SK-N-SH treated with all-trans-retinoic acid at 6 μM for 48 hours (cell line): ENCODE measurements around the gene TBCD.

ENCODE experiments used
- ATAC-seq: fragments of 200-7000 bp; cut with Tn5 transposase; 3 replicates; pipeline ENCODE4 v1.9.1; 2020; ENCODE audit warnings: mild to moderate bottlenecking, moderate library complexity
- ARNTL ChIP-seq: fragments of 450-650 bp; formaldehyde crosslinking; IDR thresholded peaks from 2 replicates; pipeline ENCODE4 v1.5.0; 2020; ENCODE audit warnings: low read depth, mild to moderate bottlenecking, moderate library complexity, borderline replicate concordance
- BACH2 ChIP-seq: fragments of 250-450 bp; sonication (Bioruptor Pico); IDR thresholded peaks from 2 replicates; pipeline ENCODE4 v1.9.0; 2021; ENCODE audit warnings: mild to moderate bottlenecking, borderline replicate concordance
- CREB5 ChIP-seq: fragments of 250-450 bp; sonication (Bioruptor Pico); IDR thresholded peaks from 2 replicates; pipeline ENCODE4 v1.5.1; 2020; ENCODE audit warnings: low read depth, mild to moderate bottlenecking, moderate library complexity
- CSDC2 ChIP-seq: fragments of 250-450 bp; sonication (Bioruptor Pico); IDR thresholded peaks from 2 replicates; pipeline ENCODE4 v1.5.0; 2020; ENCODE audit warnings: mild to moderate bottlenecking, moderate library complexity
- ESRRG ChIP-seq: fragments of 250-450 bp; sonication (Bioruptor Pico); IDR thresholded peaks from 2 replicates; pipeline ENCODE4 v1.6.1; 2021; ENCODE audit warnings: mild to moderate bottlenecking
- GLIS3 ChIP-seq: fragments of 250-450 bp; sonication (Bioruptor Pico); IDR thresholded peaks from 2 replicates; pipeline ENCODE4 v1.5.0; 2020; ENCODE audit warnings: mild to moderate bottlenecking, moderate library complexity
- ISL1 ChIP-seq: fragments of 250-450 bp; sonication (Bioruptor Pico); IDR thresholded peaks from 2 replicates; pipeline ENCODE4 v2.1.2; 2022; ENCODE audit warnings: mild to moderate bottlenecking, moderate library complexity
- OSR1 ChIP-seq: fragments of 250-450 bp; sonication (Bioruptor Pico); IDR thresholded peaks from 2 replicates; pipeline ENCODE4 v1.8.0; 2022; ENCODE audit warnings: moderate library complexity, mild to moderate bottlenecking, inconsistent platforms
- PPARA ChIP-seq: fragments of 250-450 bp; sonication (Bioruptor Pico); IDR thresholded peaks from 2 replicates; pipeline ENCODE4 v1.5.0; 2020; ENCODE audit warnings: mild to moderate bottlenecking, borderline replicate concordance
- RARB ChIP-seq: fragments of 250-450 bp; sonication (Bioruptor Pico); IDR thresholded peaks from 2 replicates; pipeline ENCODE4 v1.8.0; 2021; ENCODE audit warnings: mild to moderate bottlenecking, moderate library complexity
- SNAI2 ChIP-seq: fragments of 250-450 bp; sonication (Bioruptor Pico); IDR thresholded peaks from 2 replicates; pipeline ENCODE4 v1.5.0; 2020; ENCODE audit warnings: mild to moderate bottlenecking, moderate library complexity
- TCF4 ChIP-seq: fragments of 250-450 bp; sonication (Bioruptor Pico); IDR thresholded peaks from 2 replicates; pipeline ENCODE4 v1.8.0; 2021; ENCODE audit warnings: mild to moderate bottlenecking, moderate library complexity, borderline replicate concordance
- TOX ChIP-seq: fragments of 250-450 bp; sonication (Bioruptor Pico); IDR thresholded peaks from 2 replicates; pipeline ENCODE4 v1.8.0; 2021; ENCODE audit warnings: mild to moderate bottlenecking, moderate library complexity, borderline replicate concordance
- ZC3H10 ChIP-seq: fragments of 250-450 bp; sonication (Bioruptor Pico); IDR thresholded peaks from 2 replicates; pipeline ENCODE4 v1.5.1; 2021; ENCODE audit warnings: mild to moderate bottlenecking, moderate library complexity
- ZFP3 ChIP-seq: fragments of 250-450 bp; sonication (Bioruptor Pico); IDR thresholded peaks from 2 replicates; pipeline ENCODE4 v1.5.0; 2020; ENCODE audit warnings: mild to moderate bottlenecking, moderate library complexity
- ZFP30 ChIP-seq: fragments of 450-650 bp; formaldehyde crosslinking; IDR thresholded peaks from 2 replicates; pipeline ENCODE4 v1.5.0; 2022; ENCODE audit warnings: mild to moderate bottlenecking, moderate library complexity
- ZNF565 ChIP-seq: fragments of 450-650 bp; formaldehyde crosslinking; conservative IDR thresholded peaks from 2 replicates; pipeline ENCODE4 v1.5.0; 2020; ENCODE audit warnings: low read depth, mild to moderate bottlenecking, moderate library complexity
- ZNF70 ChIP-seq: fragments of 450-650 bp; formaldehyde crosslinking; IDR thresholded peaks from 2 replicates; pipeline ENCODE4 v1.5.0; 2020; ENCODE audit warnings: mild to moderate bottlenecking, moderate library complexity
- ZNF8 ChIP-seq: fragments of 450-650 bp; formaldehyde crosslinking; IDR thresholded peaks from 2 replicates; pipeline ENCODE4 v1.5.0; 2020; ENCODE audit warnings: mild to moderate bottlenecking, moderate library complexity
- TF ChIP-seq, protein P1 (sequence below): fragments of 250-450 bp; sonication (Bioruptor Pico); IDR thresholded peaks from 2 replicates; pipeline ENCODE4 v1.5.1; 2021; ENCODE audit warnings: mild to moderate bottlenecking, moderate library complexity
- TF ChIP-seq, protein P2 (sequence below): fragments of 250-450 bp; sonication (Bioruptor Pico); IDR thresholded peaks from 2 replicates; pipeline ENCODE4 v1.8.0; 2021; ENCODE audit warnings: low read depth, mild to moderate bottlenecking, moderate library complexity, borderline replicate concordance
- TF ChIP-seq, protein P3 (sequence below): fragments of 250-450 bp; sonication (Bioruptor Pico); IDR thresholded peaks from 2 replicates; pipeline ENCODE4 v1.8.0; 2020; ENCODE audit warnings: mild to moderate bottlenecking, moderate library complexity, borderline replicate concordance
- TF ChIP-seq, protein P4 (sequence below): fragments of 250-450 bp; sonication (Bioruptor Pico); IDR thresholded peaks from 2 replicates; pipeline ENCODE4 v1.5.0; 2020; ENCODE audit warnings: mild to moderate bottlenecking, moderate library complexity

Gene TBCD

GRCh38 chr17:82826956-82827355 is 75.1 kb downstream of the TBCD start (continued):
- TF ChIP-seq, protein P1, sequence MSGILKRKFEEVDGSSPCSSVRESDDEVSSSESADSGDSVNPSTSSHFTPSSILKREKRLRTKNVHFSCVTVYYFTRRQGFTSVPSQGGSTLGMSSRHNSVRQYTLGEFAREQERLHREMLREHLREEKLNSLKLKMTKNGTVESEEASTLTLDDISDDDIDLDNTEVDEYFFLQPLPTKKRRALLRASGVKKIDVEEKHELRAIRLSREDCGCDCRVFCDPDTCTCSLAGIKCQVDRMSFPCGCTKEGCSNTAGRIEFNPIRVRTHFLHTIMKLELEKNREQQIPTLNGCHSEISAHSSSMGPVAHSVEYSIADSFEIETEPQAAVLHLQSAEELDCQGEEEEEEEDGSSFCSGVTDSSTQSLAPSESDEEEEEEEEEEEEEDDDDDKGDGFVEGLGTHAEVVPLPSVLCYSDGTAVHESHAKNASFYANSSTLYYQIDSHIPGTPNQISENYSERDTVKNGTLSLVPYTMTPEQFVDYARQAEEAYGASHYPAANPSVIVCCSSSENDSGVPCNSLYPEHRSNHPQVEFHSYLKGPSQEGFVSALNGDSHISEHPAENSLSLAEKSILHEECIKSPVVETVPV (CRISPR knock-in tag): no peak
- TF ChIP-seq CSDC2 (CRISPR knock-in tag): no peak
- TF ChIP-seq OSR1: no peak
- no peak for TF ChIP-seq TCF4
- TF ChIP-seq ESRRG: no peak
- no peak for TF ChIP-seq ZFP30

GRCh38 chr17:82828875-82829487 is 77.1 kb downstream of the TBCD start:
- no peak for TF ChIP-seq RARB (CRISPR knock-in tag)
- TF ChIP-seq PPARA (CRISPR knock-in tag): no peak
- TF ChIP-seq ESRRG: no peak
- TF ChIP-seq ISL1 (CRISPR knock-in tag): no peak
- TF ChIP-seq ZFP3 (CRISPR knock-in tag): no peak
- TF ChIP-seq ZFP30: no peak
- TF ChIP-seq, protein P1 (CRISPR knock-in tag): no peak
- no peak for TF ChIP-seq ZNF70 (CRISPR knock-in tag)
- TF ChIP-seq TCF4: no peak
- no peak for TF ChIP-seq TOX (CRISPR knock-in tag)
- TF ChIP-seq OSR1: no peak
- TF ChIP-seq, protein P2, sequence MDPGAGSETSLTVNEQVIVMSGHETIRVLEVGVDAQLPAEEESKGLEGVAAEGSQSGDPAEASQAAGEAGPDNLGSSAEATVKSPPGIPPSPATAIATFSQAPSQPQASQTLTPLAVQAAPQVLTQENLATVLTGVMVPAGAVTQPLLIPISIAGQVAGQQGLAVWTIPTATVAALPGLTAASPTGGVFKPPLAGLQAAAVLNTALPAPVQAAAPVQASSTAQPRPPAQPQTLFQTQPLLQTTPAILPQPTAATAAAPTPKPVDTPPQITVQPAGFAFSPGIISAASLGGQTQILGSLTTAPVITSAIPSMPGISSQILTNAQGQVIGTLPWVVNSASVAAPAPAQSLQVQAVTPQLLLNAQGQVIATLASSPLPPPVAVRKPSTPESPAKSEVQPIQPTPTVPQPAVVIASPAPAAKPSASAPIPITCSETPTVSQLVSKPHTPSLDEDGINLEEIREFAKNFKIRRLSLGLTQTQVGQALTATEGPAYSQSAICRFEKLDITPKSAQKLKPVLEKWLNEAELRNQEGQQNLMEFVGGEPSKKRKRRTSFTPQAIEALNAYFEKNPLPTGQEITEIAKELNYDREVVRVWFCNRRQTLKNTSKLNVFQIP (CRISPR knock-in tag): no peak
- TF ChIP-seq ZC3H10 (CRISPR knock-in tag): no peak
- TF ChIP-seq, protein P3, sequence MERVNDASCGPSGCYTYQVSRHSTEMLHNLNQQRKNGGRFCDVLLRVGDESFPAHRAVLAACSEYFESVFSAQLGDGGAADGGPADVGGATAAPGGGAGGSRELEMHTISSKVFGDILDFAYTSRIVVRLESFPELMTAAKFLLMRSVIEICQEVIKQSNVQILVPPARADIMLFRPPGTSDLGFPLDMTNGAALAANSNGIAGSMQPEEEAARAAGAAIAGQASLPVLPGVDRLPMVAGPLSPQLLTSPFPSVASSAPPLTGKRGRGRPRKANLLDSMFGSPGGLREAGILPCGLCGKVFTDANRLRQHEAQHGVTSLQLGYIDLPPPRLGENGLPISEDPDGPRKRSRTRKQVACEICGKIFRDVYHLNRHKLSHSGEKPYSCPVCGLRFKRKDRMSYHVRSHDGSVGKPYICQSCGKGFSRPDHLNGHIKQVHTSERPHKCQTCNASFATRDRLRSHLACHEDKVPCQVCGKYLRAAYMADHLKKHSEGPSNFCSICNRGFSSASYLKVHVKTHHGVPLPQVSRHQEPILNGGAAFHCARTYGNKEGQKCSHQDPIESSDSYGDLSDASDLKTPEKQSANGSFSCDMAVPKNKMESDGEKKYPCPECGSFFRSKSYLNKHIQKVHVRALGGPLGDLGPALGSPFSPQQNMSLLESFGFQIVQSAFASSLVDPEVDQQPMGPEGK (CRISPR knock-in tag): no peak
- TF ChIP-seq CSDC2 (CRISPR knock-in tag): no peak
- TF ChIP-seq, protein P4, sequence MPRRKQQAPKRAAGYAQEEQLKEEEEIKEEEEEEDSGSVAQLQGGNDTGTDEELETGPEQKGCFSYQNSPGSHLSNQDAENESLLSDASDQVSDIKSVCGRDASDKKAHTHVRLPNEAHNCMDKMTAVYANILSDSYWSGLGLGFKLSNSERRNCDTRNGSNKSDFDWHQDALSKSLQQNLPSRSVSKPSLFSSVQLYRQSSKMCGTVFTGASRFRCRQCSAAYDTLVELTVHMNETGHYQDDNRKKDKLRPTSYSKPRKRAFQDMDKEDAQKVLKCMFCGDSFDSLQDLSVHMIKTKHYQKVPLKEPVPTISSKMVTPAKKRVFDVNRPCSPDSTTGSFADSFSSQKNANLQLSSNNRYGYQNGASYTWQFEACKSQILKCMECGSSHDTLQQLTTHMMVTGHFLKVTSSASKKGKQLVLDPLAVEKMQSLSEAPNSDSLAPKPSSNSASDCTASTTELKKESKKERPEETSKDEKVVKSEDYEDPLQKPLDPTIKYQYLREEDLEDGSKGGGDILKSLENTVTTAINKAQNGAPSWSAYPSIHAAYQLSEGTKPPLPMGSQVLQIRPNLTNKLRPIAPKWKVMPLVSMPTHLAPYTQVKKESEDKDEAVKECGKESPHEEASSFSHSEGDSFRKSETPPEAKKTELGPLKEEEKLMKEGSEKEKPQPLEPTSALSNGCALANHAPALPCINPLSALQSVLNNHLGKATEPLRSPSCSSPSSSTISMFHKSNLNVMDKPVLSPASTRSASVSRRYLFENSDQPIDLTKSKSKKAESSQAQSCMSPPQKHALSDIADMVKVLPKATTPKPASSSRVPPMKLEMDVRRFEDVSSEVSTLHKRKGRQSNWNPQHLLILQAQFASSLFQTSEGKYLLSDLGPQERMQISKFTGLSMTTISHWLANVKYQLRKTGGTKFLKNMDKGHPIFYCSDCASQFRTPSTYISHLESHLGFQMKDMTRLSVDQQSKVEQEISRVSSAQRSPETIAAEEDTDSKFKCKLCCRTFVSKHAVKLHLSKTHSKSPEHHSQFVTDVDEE (CRISPR knock-in tag): no peak
- no peak for TF ChIP-seq ZNF565 (CRISPR knock-in tag)
- TF ChIP-seq ZNF8 (CRISPR knock-in tag): no peak
- TF ChIP-seq ARNTL (CRISPR knock-in tag): no peak
- no peak for TF ChIP-seq GLIS3 (CRISPR knock-in tag)
- ATAC-seq: no peak

DNA sequence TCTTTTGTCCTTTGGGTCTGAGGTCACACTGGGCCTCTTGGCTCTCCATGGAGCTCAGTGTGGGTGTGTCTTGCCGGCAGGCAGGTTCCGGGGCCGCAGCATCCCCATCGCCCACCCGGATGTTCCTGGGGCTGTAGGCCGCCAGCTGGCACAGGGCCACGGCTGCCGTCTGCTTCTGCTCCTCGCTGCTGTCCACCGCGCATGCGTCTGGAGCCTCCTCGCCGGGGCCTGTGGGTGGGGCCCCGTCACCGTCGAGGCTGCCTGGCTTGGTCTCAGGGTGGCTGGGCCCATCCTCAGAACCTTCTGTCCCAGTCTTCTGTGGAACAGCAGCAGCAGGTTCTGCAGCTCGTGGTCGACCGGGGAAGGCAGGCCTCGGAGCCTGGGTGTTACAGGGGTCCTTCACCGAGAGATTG is 78.4 kb downstream of the TBCD start:
- ATAC-seq: peak; percentile 68
- TF ChIP-seq, protein P1 (CRISPR knock-in tag): no peak
- TF ChIP-seq BACH2 (CRISPR knock-in tag) (no peak), GLIS3 (CRISPR knock-in tag) (no peak), CREB5 (CRISPR knock-in tag) (no peak), RARB (CRISPR knock-in tag) (no peak), ZFP3 (CRISPR knock-in tag) (peak; percentile 75), ZNF70 (CRISPR knock-in tag) (no peak), SNAI2 (CRISPR knock-in tag) (0 out of 2 replicates have a peak, but pooled peaks have one; percentile 37), CSDC2 (CRISPR knock-in tag) (no peak), ZNF565 (CRISPR knock-in tag) (no peak), ARNTL (CRISPR knock-in tag) (no peak), OSR1 (no peak), TCF4 (no peak)
- TF ChIP-seq, protein P3 (CRISPR knock-in tag): no peak
